GM19351 (cell line): ENCODE results near the gene BACH2.
A peak's percentile ranks its signal among the peaks of the same experiment; 100 is the strongest.
"Not testable (repeated sequence)": the region's sequence is repeated elsewhere in the genome, so short reads cannot be mapped to it uniquely, and the experiment has no call there.

Source experiments
- ATAC-seq: cut with Tn5 transposase; IDR thresholded peaks from one replicate; pipeline ENCODE4 v1.9.1; 2021; ENCODE audit warnings: mild to moderate bottlenecking, moderate library complexity; ENCODE audit not compliant: unreplicated experiment

Gene BACH2

GRCh38 chr6:90296341-90297114 lies at the start of gene BACH2:
Gene BACH2, minus strand, starts transcription at chr6:90296843. Its CDS starts 287,999 bp downstream, at chr6:90008844.
- ATAC-seq = peak; percentile 74

- ATAC-seq = no peak
These were observed 46.9 kb upstream of the BACH2 start for GRCh38 chr6:90343576-90343975.

- no peak for ATAC-seq
These were observed 41.8 kb upstream of the BACH2 start for GRCh38 chr6:90338409-90338808.

GRCh38 chr6:90336388-90336947 lies 39.8 kb upstream of the BACH2 start:
- no peak for ATAC-seq

GRCh38 chr6:90333928-90334327 lies 37.3 kb upstream of the BACH2 start:
- no peak for ATAC-seq

GRCh38 chr6:90332978-90333543 lies 36.4 kb upstream of the BACH2 start:
- not testable (repeated sequence) for ATAC-seq

GRCh38 chr6:90329386-90330077 lies 32.9 kb upstream of the BACH2 start:
- ATAC-seq = no peak

GRCh38 chr6:90328004-90328403 lies 31.4 kb upstream of the BACH2 start:
- no peak for ATAC-seq

- no peak for ATAC-seq
These were observed 29.9 kb upstream of the BACH2 start for GRCh38 chr6:90326404-90327057.

- ATAC-seq = no peak
These were observed 27.1 kb upstream of the BACH2 start for GRCh38 chr6:90323706-90324105.

GRCh38 chr6:90322976-90323474 lies 26.4 kb upstream of the BACH2 start:
- no peak for ATAC-seq

GRCh38 chr6:90319979-90320685 lies 23.5 kb upstream of the BACH2 start:
- no peak for ATAC-seq

- no peak for ATAC-seq
These were observed 22.4 kb upstream of the BACH2 start for GRCh38 chr6:90319044-90319443.

GRCh38 chr6:90315986-90316385 lies 19.3 kb upstream of the BACH2 start:
- ATAC-seq = no peak

GRCh38 chr6:90315354-90315950 lies 18.8 kb upstream of the BACH2 start:
- no peak for ATAC-seq

- no peak for ATAC-seq
These were observed 17.9 kb upstream of the BACH2 start for GRCh38 chr6:90314514-90314913.

- ATAC-seq = no peak
These were observed 14.9 kb upstream of the BACH2 start for GRCh38 chr6:90311569-90311968.

- no peak for ATAC-seq
These were observed 9.3 kb upstream of the BACH2 start for GRCh38 chr6:90305800-90306448.

- no peak for ATAC-seq
These were observed 7.7 kb upstream of the BACH2 start for GRCh38 chr6:90304308-90304707.
